Retina (tissue), 1 donor: ENCODE data around the gene PTPRCAP.

ENCODE experiments used
- DNase-seq: peaks from one replicate; pipeline ENCODE4 v3.0.0-alpha.2; 2016

PTPRCAP gene

GRCh38 chr11:67395555-67396258 is 41.8 kb downstream of the PTPRCAP start:
- DNase-seq: no peak

DNA sequence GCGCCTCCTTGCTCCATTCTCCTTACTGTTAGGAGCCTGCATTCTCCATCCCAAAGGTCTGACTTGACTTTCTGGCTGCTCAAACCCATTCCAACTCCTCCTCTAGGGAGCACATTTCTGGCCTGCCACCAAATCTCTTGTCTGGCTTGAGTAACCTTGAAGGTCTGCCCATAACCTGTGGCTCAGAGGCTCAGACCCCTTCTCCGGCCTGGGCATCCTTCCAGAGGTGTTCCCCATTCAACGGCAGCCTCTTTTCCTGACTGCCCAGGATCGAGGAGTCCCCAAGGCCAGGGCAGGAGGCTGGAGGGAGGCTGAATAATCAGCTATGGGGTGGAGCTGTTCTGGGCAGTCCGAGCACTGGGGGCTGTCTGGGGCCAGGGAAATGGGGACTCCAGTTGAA is 43.5 kb downstream of the PTPRCAP start:
- DNase-seq: no peak

GRCh38 chr11:67393437-67393836 is 44.0 kb downstream of the PTPRCAP start:
- no peak for DNase-seq

DNA sequence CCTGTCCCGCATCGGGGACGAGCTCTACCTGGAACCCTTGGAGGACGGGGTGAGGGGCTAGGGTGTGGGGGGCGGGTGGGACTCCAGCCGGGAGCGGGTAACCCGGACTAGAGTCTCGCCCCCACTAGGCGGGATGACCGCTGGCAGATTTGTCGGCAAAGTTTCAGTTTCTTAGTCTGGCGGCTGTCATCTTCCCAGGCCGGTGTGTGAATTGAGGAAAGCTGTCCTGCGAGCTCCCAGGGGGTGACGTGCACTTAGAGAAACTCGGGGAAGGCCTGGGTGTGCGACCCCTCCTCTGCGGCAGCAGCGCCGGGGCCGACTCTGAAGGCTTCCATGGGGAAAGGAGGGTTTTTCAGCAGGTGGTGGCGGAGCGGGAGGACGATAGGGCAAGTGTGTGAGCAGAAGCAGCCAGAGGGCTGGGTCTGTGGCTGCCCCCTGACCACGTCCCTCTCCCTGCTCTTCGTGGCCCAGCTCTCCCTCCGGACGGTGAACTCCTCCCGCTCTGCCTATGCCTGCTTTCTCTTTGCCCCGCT is 45.2 kb downstream of the PTPRCAP start:
- no peak for DNase-seq

DNA sequence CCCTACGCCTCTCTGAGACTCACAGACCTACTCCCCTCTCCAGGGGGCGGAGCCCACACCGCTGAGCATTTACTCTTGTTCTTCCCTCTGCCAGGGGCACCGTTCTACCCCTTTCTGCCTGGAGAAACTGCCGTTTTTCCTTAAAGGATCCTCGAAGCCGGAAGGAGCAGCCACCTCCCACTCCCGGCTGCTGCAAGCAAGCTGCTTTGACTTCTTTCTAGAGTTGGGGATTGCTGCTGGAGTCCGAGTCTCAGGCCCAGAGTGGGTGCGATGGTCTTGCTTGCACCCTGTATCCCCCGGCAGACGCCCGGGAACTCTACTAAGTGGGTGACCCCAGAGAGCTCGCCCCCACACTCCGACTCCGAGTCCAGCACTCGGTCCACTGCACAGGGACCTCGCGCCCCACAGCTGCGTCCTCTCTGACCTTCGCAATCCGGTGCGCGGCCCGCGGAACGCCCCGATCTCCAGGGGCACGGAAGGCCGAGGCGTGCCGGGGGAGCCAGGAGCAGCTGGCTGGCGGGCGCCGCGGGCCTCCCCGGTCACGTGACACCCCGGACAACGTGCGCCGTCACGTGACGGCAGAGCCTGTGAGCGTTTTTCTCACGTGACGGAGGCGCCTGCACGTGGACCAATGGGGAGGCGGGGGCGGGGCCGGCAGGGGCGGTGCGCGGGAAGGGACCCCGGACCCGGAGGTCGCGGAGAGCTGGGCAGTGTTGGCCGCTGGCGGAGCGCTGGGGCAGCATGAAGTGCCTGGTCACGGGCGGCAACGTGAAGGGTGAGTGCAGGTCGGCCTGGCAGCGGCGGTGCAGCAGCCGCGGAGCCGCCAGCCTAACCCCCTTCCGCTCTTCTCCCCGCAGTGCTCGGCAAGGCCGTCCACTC is 45.9 kb downstream of the PTPRCAP start, which contains the start of gene RAD9A:
Gene RAD9A, plus strand, starts transcription at position 683 of the 879 bp plus-strand sequence. Its CDS starts 59 bp downstream, at position 742.
- DNase-seq: peak; percentile 95

DNA sequence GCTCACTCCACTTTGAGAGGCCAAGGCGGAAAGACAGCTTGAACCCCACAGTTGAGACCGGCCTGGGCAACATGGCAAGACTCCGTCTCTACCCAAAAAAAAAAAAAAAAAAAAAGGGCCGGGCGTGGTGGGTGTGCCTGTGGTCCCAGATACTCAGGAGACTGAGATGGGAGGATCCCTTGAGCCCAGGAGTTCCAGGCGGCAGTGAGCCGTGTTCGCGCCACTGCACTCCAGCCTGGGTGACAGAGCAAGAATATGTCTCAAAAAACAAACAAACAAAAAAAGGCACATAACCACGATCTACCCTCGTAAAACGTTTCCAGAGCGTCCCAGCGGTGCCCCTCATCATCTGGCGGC is 46.6 kb downstream of the PTPRCAP start:
- DNase-seq: no peak

DNA sequence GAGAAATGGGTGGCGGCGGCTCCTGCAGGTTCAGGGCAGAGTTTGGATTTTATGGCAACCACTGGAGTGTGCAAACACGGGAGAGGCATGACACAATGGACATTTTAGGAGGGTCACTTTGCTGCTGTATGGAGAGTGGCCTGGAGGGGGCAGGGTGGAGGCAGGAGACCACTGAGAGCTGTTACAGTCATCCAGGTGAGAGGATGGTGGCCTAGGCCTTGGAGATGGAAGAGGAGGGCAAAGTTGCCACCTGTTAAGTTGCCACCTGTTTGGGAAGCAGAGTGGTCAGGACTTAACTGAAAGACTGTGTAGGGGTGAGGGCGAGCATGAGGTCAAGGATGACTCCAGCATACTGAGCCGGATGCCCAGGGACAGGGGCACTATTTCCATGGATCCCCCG is 48.0 kb downstream of the PTPRCAP start:
- DNase-seq: peak; percentile 60

DNA sequence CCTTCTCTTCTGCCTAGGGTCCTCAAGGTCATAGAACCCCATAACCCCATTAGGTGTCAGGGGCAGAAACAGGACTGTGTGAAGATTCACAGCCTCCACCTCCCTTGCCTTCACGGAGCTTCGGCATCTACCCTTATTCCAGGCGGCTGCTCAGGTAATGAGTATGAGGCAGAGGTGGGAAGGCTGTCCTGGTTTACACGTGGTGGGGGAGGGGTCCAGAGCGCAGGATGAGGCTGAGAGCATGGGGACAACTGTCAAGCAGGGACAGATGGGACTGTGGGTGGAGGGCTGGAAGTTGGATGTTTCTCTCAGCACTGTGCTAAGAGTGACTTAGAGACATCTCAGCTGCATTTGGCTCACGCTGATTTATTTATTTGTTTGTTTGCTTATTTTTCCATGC is 50.0 kb downstream of the PTPRCAP start:
- no peak for DNase-seq

DNA sequence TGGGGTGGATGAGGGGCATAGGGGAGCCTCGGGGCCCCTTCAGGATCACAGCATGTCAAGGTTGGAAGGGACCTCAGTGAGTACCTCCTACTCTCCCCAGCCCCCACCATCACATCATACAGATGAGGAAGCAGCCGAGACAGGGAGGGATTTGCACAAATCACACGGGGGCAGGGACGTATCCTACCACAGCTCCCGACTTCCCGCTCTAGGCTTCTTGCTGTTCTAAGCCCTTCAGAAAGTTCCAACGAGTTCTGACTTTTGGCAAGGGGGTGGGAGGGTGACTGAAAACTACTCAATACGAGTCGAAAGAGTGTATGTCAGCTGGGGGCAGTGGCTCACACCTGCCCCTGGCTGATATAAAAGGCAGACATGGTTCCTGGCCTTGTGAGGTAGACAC is 50.4 kb downstream of the PTPRCAP start:
- DNase-seq: no peak
